SJCRH30 (cell line): ENCODE data around the gene ENPP1. TPM values are rescaled to one million over a fixed set of nuclear protein-coding genes. Genes with fewer than 3 reads are reported as not detected.
A peak's percentile ranks its signal among the peaks of the same experiment; 100 is the strongest.

ENCODE experiments used
- DNase-seq, 2 experiments: peaks; one replicate each; pipeline ENCODE4 v3.0.0-alpha.2; 2015 to 2020
- H3K27ac ChIP-seq: fragments of 250-450 bp; sonication (Bioruptor Pico); 2 replicates; pipeline ENCODE4 v1.5.1; 2020; ENCODE audit warnings: mild to moderate bottlenecking, moderate library complexity
- H3K27me3 ChIP-seq: fragments of 250-450 bp; sonication (Bioruptor Pico); 2 replicates; pipeline ENCODE4 v1.5.1; 2020; ENCODE audit warnings: mild to moderate bottlenecking, moderate library complexity
- H3K36me3 ChIP-seq: fragments of 250-450 bp; sonication (Bioruptor Pico); 2 replicates; pipeline ENCODE4 v1.5.1; 2020; ENCODE audit warnings: mild to moderate bottlenecking, moderate library complexity
- H3K4me1 ChIP-seq: fragments of 250-450 bp; sonication (Bioruptor Pico); 2 replicates; pipeline ENCODE4 v1.5.1; 2020; ENCODE audit warnings: mild to moderate bottlenecking, moderate library complexity
- H3K4me3 ChIP-seq: fragments of 250-450 bp; sonication (Bioruptor Pico); 2 replicates; pipeline ENCODE4 v1.5.1; 2020; ENCODE audit warnings: mild to moderate bottlenecking, moderate library complexity
- H3K9me3 ChIP-seq: fragments of 250-450 bp; sonication (Bioruptor Pico); replicated peaks from 2 replicates; pipeline ENCODE4 v1.5.1; 2020; ENCODE audit warnings: mild to moderate bottlenecking, moderate library complexity
- total RNA-seq: library from RNA; depleted of rRNA; stranded (reverse); fragments of >200 nt; shearing (Covaris generic); gene quantifications from 2 replicates; pipeline ENCODE4 v1.2.3, GENCODE V29; 2014

ENPP1 gene
- total RNA-seq, 1 experiment from 2014 or later: 34.0 TPM

GRCh38 chr6:131775886-131776285, 31.9 kb upstream of the ENPP1 start:
- Histone ChIP-seq H3K4me1 (no peaks in the 10 kb centered on the region), H3K9me3 (no peaks in the 10 kb centered on the region), H3K27me3 (no peaks in the 10 kb centered on the region), H3K4me3 (no peak overlapping the region), H3K27ac (no peak overlapping the region), H3K36me3 (no peaks in the 10 kb centered on the region)
- no peak for DNase-seq

- Histone ChIP-seq H3K4me3 (no peak overlapping the region), H3K27me3 (no peaks in the 10 kb centered on the region), H3K27ac (no peak overlapping the region), H3K9me3 (no peaks in the 10 kb centered on the region), H3K4me1 (no peaks in the 10 kb centered on the region), H3K36me3 (no peaks in the 10 kb centered on the region)
- DNase-seq: no peak
Observed at GRCh38 chr6:131776985-131777384, 30.8 kb upstream of the ENPP1 start.

- Histone ChIP-seq H3K4me1 (no peaks in the 10 kb centered on the region), H3K36me3 (no peaks in the 10 kb centered on the region), H3K9me3 (no peaks in the 10 kb centered on the region), H3K27me3 (no peaks in the 10 kb centered on the region), H3K27ac (no peak overlapping the region), H3K4me3 (no peak overlapping the region)
- no peak for DNase-seq
Observed at GRCh38 chr6:131778169-131778568, 29.7 kb upstream of the ENPP1 start.

DNA sequence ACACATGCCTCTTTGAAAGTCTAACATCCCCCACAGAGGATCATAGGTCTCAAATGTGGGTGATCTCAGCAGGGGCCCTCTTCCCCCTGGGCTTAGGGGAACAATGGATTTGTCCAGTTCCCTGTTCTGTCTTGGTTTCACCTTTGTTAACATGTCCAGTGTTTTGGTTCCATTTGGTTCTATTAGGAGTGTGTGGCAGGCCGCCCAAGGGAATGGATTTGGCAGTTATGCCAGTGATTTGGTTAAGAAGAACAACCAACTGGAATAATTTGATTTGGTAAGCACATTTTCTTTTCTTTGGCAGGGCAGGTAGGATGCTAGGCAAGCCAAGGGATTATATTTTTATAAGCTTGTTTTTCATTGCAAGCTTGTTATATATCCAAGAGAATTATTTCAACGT, 28.5 kb upstream of the ENPP1 start:
- Histone ChIP-seq H3K4me3 (no peak overlapping the region), H3K27me3 (no peaks in the 10 kb centered on the region), H3K36me3 (no peaks in the 10 kb centered on the region), H3K4me1 (no peaks in the 10 kb centered on the region), H3K9me3 (no peaks in the 10 kb centered on the region), H3K27ac (no peak overlapping the region)
- DNase-seq: no peak

DNA sequence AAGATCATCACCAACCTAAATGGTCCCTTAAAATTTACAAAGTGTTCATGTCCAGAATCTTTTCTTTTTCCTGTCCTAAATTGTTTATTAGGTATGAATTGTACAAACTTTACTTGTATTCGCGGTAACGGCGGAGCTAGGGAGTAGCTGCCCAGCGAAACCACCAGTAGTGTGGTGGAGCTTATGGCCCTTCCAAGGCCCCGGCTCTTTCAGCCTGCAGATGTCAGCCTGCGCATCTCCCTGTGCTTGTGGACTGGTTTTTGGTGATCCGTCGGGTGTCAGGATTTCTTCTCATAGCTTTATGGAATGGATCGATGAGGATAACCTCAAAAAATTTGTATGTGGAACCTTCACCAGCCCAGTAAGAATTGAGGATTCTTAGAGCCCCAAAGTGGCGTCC, 27.2 kb upstream of the ENPP1 start:
- no peaks in the 10 kb centered on the region for H3K4me1 ChIP-seq

DNA sequence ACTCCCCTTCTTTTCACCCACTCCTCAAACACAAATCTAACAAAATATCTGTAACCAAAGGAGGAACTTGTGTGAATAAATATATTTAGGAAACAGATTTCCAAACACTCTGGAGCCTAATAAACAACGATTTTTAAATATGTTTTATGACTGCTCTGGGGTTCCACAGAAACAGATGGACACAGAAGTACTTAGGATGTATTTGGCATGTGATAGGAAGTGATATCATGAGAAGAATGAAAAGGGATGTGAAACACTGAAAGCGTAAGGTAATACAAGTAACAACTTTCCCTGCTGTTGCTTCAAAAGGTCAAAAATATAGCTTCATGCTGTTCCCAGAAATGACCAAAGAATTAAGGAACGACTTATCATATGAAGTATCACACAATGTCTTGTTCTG, 26.1 kb upstream of the ENPP1 start:
- no peaks in the 10 kb centered on the region for H3K4me1 ChIP-seq
- no peaks in the 10 kb centered on the region for H3K36me3 ChIP-seq
- no peaks in the 10 kb centered on the region for H3K27me3 ChIP-seq
- DNase-seq: no peak
- H3K9me3 ChIP-seq: no peaks in the 10 kb centered on the region
- H3K27ac ChIP-seq: no peak overlapping the region
- no peak overlapping the region for H3K4me3 ChIP-seq

More for the DNA sequence above, 27.2 kb upstream of the ENPP1 start:
- H3K36me3 ChIP-seq: no peaks in the 10 kb centered on the region
- DNase-seq: no peak
- no peak overlapping the region for H3K4me3 ChIP-seq
- no peak overlapping the region for H3K27ac ChIP-seq
- no peaks in the 10 kb centered on the region for H3K27me3 ChIP-seq
- H3K9me3 ChIP-seq: no peaks in the 10 kb centered on the region

- Histone ChIP-seq H3K9me3 (no peaks in the 10 kb centered on the region), H3K4me1 (peaks cover 4% of the 10 kb centered on the region; the same call in 1 of the 2 replicates), H3K4me3 (no peak overlapping the region), H3K27ac (no peak overlapping the region), H3K27me3 (no peaks in the 10 kb centered on the region), H3K36me3 (no peaks in the 10 kb centered on the region)
- DNase-seq: peak in 1 of 2 experiments; percentile 16
Observed at GRCh38 chr6:131782764-131783163, 25.1 kb upstream of the ENPP1 start.

DNA sequence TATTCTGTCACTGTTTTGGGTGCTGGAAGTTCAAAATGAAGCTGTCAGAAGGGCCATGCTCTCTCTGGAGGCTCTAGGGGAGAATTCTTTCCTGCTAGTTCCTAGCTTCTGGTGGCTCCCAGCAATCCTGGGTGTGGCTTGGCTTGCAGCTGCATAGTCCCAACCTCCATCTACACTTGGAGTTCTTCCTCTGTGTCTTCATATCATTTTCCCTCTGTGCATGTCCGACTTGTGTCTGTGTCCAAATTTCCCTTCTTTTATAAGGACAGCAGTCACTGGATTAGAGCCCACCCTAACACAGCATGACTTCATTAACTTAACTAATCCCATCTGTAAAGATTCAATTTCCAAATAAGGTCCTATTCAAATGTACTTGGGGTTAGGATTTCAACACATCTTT, 23.3 kb upstream of the ENPP1 start:
- no peak for DNase-seq

DNA sequence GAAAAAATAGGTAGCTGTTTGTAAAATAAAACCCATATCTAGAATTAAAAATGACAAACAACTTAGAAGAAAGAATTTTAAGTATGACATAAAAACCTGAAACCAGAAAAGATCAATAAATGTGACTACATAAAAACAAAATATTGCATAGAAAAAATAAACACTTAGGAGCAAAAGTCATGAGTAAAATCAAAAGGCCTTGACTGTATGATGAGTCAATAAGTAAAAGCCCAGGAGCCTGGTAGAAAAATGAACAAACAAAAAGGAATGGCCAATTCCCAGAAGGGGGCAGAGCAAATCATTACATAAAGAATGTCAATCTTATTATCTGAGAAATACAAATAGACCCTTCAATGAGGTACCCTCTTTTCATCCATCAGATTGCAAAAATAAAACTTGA, 20.7 kb upstream of the ENPP1 start:
- Histone ChIP-seq H3K27me3 (no peaks in the 10 kb centered on the region), H3K4me1 (peaks cover 26% of the 10 kb centered on the region), H3K36me3 (no peaks in the 10 kb centered on the region), H3K9me3 (no peaks in the 10 kb centered on the region), H3K27ac (no peak overlapping the region), H3K4me3 (no peak overlapping the region)
- DNase-seq: no peak

More for the DNA sequence above, 23.3 kb upstream of the ENPP1 start:
- H3K27ac ChIP-seq: no peak overlapping the region
- H3K9me3 ChIP-seq: no peaks in the 10 kb centered on the region
- no peak overlapping the region for H3K4me3 ChIP-seq
- H3K27me3 ChIP-seq: no peaks in the 10 kb centered on the region
- peaks cover 18% of the 10 kb centered on the region for H3K4me1 ChIP-seq
- H3K36me3 ChIP-seq: no peaks in the 10 kb centered on the region

DNA sequence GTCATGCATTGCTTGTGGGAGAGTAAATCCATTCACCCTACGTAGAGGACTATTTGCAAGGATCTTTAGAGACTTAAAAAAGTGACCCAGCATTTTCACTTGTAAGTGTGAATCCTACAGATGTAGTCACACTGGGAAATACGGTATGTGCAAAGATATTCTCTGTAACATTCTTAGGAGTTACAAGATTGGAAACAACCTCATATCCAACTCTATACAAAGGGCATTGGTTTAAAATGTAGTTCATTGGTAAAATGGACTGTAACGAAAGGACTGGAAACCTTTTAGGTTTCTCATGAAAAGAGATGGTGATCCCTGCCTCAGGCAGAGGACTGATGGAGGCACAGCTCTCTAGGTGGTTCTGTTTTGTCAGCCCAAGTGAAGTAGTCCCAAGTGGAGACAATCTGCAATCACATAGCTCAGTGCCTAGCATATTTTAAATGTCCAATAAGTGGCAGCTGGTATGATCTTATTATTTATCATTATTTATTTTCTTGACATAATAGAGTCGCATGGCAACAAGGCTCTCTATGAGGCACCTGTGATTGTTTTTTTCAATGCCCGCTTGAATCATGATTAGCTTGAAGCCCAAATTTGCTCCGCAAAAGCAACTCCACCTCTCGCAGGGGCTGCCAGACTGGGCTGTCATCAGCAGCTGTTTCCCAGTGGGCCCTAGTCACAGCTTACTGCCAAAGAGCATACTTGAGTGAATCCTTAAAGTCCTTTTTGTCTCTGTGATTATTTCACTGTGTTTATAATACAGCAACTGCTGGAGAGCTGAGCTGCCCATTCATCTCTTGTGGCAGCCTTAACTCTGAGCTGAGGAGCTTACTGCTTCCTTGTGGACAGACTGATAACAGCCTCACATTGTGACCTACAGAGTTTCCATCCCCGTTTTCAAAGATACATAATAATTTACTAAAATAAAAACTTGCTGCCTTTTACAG, 19.8 kb upstream of the ENPP1 start:
- H3K4me3 ChIP-seq: no peak overlapping the region
- peaks cover 30% of the 10 kb centered on the region for H3K4me1 ChIP-seq
- H3K36me3 ChIP-seq: no peaks in the 10 kb centered on the region
- H3K27ac ChIP-seq: peak overlapping the region; percentile 48
- H3K9me3 ChIP-seq: no peaks in the 10 kb centered on the region
- no peaks in the 10 kb centered on the region for H3K27me3 ChIP-seq
- DNase-seq: peak; percentile 89 to 92

- Histone ChIP-seq H3K4me3 (no peak overlapping the region), H3K27ac (peak overlapping the region; percentile 48), H3K4me1 (peaks cover 30% of the 10 kb centered on the region), H3K27me3 (no peaks in the 10 kb centered on the region), H3K9me3 (no peaks in the 10 kb centered on the region), H3K36me3 (no peaks in the 10 kb centered on the region)
- DNase-seq: peak in 1 of 2 experiments; percentile 44
Observed at GRCh38 chr6:131789219-131789618, 18.6 kb upstream of the ENPP1 start.

- Histone ChIP-seq H3K27me3 (no peaks in the 10 kb centered on the region), H3K4me1 (peaks cover 30% of the 10 kb centered on the region), H3K36me3 (no peaks in the 10 kb centered on the region), H3K27ac (peak overlapping the region; percentile 83), H3K4me3 (peak overlapping the region; percentile 39), H3K9me3 (no peaks in the 10 kb centered on the region)
- peak; percentile 17 to 52 for DNase-seq
Observed at GRCh38 chr6:131791476-131791875, 16.3 kb upstream of the ENPP1 start.

DNA sequence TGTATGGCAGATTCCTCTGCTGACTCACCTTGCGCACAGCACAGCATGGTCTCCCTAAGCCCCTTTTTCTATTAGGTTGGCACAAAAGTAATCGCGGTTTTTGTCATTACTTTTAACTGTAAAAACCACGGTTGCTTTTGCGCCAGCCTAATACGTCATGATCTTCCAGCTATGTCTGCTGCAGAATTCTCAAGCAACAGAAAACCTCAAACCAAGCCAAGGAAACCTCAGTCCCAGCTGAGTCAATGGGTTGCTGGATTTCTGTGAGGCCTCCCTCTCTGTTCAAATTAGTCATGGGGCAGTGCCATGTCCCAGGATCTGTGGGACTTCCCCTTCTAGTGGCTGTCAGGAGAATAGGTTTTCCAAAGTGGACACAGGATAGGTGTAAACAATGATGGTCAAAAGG, 15.7 kb upstream of the ENPP1 start:
- Histone ChIP-seq H3K9me3 (no peaks in the 10 kb centered on the region), H3K27me3 (no peaks in the 10 kb centered on the region), H3K4me1 (peaks cover 30% of the 10 kb centered on the region), H3K27ac (peak overlapping the region; percentile 83), H3K36me3 (no peaks in the 10 kb centered on the region), H3K4me3 (peak overlapping the region; percentile 39)
- DNase-seq: peak; percentile 78 to 88

GRCh38 chr6:131795366-131795765, 12.5 kb upstream of the ENPP1 start:
- no peak overlapping the region for H3K4me3 ChIP-seq
- peaks cover 10% of the 10 kb centered on the region for H3K4me1 ChIP-seq
- no peaks in the 10 kb centered on the region for H3K36me3 ChIP-seq
- no peak overlapping the region for H3K27ac ChIP-seq
- no peaks in the 10 kb centered on the region for H3K27me3 ChIP-seq
- H3K9me3 ChIP-seq: no peaks in the 10 kb centered on the region
- DNase-seq: no peak

- H3K4me1 ChIP-seq: peaks cover 12% of the 10 kb centered on the region; the same call in 1 of the 2 replicates
- no peak for DNase-seq
- H3K4me3 ChIP-seq: no peak overlapping the region
- H3K9me3 ChIP-seq: no peaks in the 10 kb centered on the region
- H3K27me3 ChIP-seq: no peaks in the 10 kb centered on the region
- H3K27ac ChIP-seq: no peak overlapping the region
- no peaks in the 10 kb centered on the region for H3K36me3 ChIP-seq
Observed at GRCh38 chr6:131802347-131802746, 5.5 kb upstream of the ENPP1 start.
